HG03175 (cell line): ENCODE measurements around the gene KRTAP5-4.
"Not testable (repeated sequence)": the region's sequence is repeated elsewhere in the genome, so short reads cannot be mapped to it uniquely, and the experiment has no call there.

Experiments
- ATAC-seq: cut with Tn5 transposase; IDR thresholded peaks from one replicate; pipeline ENCODE4 v1.9.1; 2021; ENCODE audit warnings: mild to moderate bottlenecking, moderate library complexity; ENCODE audit not compliant: unreplicated experiment

The KRTAP5-4 gene

GRCh38 chr11:1653541-1654387 is 31.8 kb upstream of the KRTAP5-4 start:
- ATAC-seq, result no peak

- no peak for ATAC-seq
These were observed 31.0 kb upstream of the KRTAP5-4 start for GRCh38 chr11:1652771-1653540.

GRCh38 chr11:1652442-1652770 is 30.5 kb upstream of the KRTAP5-4 start:
- no peak for ATAC-seq

- ATAC-seq, result no peak
These were observed 30.1 kb upstream of the KRTAP5-4 start for GRCh38 chr11:1652026-1652425.

GRCh38 chr11:1651411-1651980 is 29.6 kb upstream of the KRTAP5-4 start:
- ATAC-seq, result no peak

DNA sequence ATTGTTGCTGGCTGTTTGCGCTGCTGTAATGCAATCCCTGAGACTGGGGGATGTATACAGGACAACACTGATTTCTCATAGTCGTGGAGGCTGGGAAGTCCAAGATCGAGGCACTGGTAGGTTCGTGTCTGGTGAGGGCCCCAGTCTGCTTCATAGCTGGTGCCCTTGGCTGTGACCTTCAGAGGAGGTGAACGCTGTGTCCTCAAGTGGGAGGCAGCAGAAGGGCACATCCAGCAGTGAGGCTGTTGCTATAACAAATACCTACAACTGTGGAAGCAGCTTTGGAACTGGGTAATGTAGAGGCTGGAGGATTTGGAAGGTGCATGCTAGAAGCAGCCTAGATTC is 29.0 kb upstream of the KRTAP5-4 start:
- ATAC-seq, result no peak

DNA sequence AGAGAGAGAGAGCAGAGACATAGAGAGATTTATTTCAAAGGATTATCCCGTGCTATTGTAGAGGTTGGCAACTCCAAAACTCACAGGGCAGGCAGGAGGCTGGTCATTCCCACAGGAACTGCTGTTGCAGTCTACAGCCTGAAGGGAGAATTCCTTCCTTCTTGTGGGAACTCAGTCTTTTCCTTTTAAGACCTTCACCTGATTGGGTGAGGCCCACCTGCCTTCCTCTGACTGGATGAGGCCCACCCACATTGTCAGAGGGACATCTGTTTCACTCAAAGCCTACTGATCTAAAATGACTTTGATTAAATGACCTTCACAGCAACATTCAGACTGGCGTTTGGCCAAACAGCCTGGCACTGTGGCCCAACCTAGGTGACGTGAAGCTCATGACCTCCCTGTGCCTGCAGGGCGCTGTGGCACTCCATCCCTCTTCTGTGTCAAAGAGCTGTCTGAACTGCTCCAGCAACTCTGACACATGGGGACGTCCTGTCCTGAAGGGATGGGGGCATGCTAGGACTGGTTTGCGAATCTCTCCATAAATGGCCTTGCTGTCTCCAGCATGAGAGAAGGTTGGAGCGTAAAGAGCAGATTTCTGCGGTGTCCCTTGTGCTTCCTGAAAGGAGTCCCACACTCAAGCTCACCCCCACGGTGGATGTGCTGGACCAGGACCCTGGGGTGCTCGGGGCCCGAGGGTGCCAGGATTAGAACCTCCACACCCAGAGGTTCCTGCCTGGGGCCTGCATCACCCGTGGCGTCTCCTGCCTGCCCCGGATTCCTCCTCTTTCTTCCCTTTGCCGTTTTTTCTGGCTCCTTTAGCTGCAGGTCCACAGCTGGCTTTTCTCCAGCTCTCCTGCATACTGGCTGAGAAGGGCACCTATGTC is 28.3 kb upstream of the KRTAP5-4 start:
- no peak for ATAC-seq

- no peak for ATAC-seq
These were observed 26.9 kb upstream of the KRTAP5-4 start for GRCh38 chr11:1648653-1649420.

- ATAC-seq, result no peak
These were observed 26.1 kb upstream of the KRTAP5-4 start for GRCh38 chr11:1647901-1648652.

GRCh38 chr11:1646540-1646939 is 24.6 kb upstream of the KRTAP5-4 start:
- not testable (repeated sequence) for ATAC-seq

DNA sequence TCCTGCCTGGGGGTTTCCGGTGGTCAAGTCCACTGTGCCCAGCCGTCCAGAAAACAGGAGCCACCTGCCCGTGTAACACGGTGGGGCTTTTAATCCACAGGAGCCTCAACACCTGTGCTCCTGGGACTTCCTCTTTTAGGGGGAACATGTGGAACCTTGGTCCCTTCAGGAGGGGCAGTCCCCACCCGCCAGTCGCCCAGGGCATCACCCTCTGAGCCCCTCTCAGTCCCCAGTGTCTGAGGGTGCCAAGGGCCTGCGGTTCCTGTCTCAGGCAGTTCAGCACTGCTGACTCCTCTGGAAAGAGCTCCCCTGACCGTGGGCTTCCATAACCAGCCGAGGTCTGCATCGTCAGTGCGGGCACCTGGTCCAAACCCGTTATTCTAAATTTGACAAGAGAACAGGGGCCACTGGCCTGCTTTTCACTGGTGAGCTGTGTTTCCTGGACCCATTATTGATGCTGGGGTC is 23.5 kb upstream of the KRTAP5-4 start:
- no peak for ATAC-seq

DNA sequence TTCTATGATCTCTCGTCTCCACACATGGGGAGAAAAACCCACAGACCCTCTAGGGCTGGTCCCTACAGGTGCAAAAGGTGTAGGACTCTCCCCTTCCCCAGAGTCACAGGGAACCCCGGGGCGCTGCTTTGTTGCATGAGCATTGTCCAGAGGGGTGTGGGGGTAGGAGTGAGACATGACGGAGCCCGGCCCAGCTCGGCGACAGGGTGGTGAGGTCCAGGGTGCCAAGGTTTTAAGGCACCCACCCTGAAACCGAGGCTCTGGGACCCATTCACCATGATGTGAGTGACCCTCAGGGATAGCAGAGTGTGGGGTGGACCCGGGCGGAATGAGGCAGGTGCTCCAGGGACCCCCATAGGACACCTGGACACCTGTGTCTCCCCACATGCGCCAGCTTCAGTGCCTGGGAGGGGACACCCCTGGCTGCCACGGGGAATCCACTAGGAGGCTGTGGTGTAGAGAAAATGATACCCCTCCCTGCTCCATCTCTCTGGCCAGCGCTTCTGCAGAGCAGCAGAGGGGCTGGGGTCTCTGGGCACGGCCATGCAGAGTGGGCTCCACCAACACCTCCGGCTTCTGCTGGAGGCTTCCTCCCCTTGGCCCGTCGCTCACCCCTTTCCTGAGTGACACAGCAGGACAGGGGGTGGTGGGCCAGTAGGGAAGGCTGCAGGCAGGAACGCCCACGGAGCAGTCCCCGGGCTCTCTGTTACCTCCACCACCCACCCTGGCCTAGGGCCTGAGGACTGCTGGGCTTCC is 22.8 kb upstream of the KRTAP5-4 start:
- no peak for ATAC-seq

- ATAC-seq, result no peak
These were observed 21.3 kb upstream of the KRTAP5-4 start for GRCh38 chr11:1643146-1643690.

DNA sequence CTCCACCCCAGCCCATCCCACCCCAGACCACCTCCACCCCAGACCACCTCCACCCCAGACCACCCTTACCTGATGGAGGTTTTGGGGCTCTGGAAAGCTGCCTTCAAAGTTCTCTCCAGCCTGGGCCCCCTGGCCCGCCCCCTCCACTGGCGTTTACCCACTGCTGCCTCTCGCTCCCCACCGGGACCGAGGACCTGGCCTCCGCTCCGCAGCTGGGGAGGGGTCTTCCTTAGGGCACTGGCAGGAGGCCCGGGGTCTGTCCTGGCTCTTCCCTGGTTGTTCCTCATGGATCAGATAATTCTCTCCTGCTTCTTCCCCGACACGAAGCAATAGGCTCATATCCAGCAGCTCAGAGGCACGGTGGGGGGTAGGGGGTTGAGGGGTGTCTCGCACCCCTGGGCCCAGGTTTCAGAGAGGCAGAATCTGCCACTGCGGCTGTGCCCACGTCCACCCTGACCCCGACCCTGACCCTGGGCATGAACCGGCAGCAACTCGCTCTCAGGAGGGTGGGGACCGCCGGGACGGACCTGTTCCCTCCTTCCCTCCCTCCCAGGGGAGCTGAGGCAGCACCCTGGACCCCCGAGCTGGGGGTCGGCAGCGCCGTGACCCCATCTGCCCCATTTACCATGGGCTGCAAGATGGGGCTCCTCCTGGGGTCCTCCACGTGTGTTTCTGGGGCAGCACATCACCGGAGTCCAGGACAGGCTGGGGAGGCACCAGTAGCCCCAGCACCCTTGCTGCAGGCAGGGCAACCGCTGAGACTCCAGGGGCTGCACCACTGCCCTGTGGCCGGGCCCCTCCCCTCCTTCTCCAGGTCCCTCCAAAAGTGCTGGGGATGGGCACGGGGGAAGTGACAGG is 20.6 kb upstream of the KRTAP5-4 start:
- ATAC-seq, result no peak

DNA sequence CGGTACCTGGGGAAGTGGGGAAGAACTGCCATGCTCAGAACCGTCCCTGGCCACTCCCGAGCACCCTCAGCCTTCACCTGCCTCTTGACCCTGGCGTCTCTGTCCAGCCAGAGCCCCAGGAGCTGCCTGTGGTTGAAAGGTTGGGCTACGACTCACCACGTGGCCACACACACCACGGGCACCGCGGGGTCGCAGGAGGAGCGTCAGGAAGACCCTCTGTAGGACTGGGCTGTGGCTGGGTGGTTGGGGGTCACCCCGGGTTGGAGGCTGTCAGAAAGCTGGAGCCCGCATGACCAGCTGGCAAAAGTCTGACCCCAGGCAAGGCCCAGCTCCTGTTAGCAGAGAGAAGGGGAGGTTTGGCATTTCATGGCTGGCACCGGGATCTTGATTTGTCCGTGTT is 19.2 kb upstream of the KRTAP5-4 start:
- no peak for ATAC-seq

- no peak for ATAC-seq
These were observed 18.4 kb upstream of the KRTAP5-4 start for GRCh38 chr11:1640076-1640946.

DNA sequence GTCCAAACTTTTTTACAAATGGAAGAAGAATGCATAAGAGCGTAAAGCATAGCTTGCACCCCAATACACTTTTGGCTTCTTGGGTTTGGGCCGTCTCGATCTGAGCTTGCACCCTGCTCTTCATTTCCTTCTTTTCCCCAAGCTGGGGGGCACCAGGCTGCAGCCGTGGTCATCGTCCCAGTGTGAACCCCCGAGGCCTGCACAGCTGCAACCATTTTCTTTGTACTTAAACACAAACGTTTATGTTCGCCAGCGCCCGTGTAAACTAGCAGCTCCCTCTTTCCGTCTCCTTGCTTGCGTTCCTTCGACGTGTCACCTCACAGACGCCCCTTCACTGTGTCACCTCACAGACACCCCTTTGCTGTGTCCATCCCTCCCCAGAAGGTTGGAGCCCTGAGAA is 17.7 kb upstream of the KRTAP5-4 start:
- ATAC-seq, result no peak
